Mucosa of stomach (tissue), 1 donor: ENCODE results near the gene MACROD2.

Source experiments
- H3K27me3 ChIP-seq: one replicate; pipeline ENCODE4 v1.7.0; 2013; ENCODE audit warnings: mild to moderate bottlenecking, low read length; ENCODE audit not compliant: control insufficient read depth, insufficient read depth
- H3K36me3 ChIP-seq: one replicate; pipeline ENCODE4 v1.7.0; 2013; ENCODE audit warnings: low read length; ENCODE audit not compliant: control insufficient read depth, insufficient read depth
- H3K4me1 ChIP-seq: one replicate; pipeline ENCODE4 v1.7.0; 2013; ENCODE audit warnings: mild to moderate bottlenecking, low read length; ENCODE audit not compliant: control insufficient read depth, insufficient read depth
- H3K4me3 ChIP-seq: one replicate; pipeline ENCODE4 v1.7.0; 2013; ENCODE audit warnings: low read length
- H3K9ac ChIP-seq: one replicate; pipeline ENCODE4 v1.7.0; 2013; ENCODE audit warnings: mild to moderate bottlenecking, low read length, moderate library complexity
- H3K9me3 ChIP-seq: one replicate; pipeline ENCODE4 v1.7.0; 2013; ENCODE audit warnings: mild to moderate bottlenecking, low read length, moderate library complexity; ENCODE audit not compliant: control insufficient read depth
- donor health status: Pancreatic carcinoma.

The MACROD2 gene

GRCh38 chr20:14632906-14633305, 637.6 kb downstream of the MACROD2 start:
- Histone ChIP-seq H3K4me3 (no peak overlapping the region), H3K27me3 (no peaks in the 10 kb centered on the region), H3K4me1 (no peaks in the 10 kb centered on the region), H3K36me3 (no peaks in the 10 kb centered on the region), H3K9me3 (no peaks in the 10 kb centered on the region), H3K9ac (no peak overlapping the region)

- Histone ChIP-seq H3K27me3 (no peaks in the 10 kb centered on the region), H3K36me3 (no peaks in the 10 kb centered on the region), H3K9ac (no peak overlapping the region), H3K4me1 (no peaks in the 10 kb centered on the region), H3K9me3 (no peaks in the 10 kb centered on the region), H3K4me3 (no peak overlapping the region)
Measured at GRCh38 chr20:14633507-14633906, 638.2 kb downstream of the MACROD2 start.

DNA sequence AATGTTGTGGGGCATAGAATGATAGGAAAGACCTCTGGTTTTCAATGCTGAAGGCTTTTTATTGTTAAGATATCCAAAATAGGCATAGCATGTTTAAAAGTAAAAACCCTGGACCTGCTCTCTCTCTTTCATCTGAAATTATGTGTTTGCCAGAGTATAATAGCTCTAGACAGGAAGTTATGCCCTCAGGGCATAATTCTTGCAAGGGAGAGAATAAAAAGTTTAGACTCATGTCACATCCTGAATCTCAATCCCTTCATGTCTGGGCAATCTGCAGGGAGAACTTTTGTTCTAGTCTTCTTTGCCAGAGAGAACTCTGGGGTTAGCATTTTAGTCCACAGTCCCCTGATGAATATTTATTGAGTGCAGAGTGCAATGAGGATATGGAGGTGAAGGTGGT, 639.3 kb downstream of the MACROD2 start:
- Histone ChIP-seq H3K9ac (no peak overlapping the region), H3K4me3 (no peak overlapping the region), H3K4me1 (no peaks in the 10 kb centered on the region), H3K27me3 (no peaks in the 10 kb centered on the region), H3K9me3 (no peaks in the 10 kb centered on the region), H3K36me3 (no peaks in the 10 kb centered on the region)

DNA sequence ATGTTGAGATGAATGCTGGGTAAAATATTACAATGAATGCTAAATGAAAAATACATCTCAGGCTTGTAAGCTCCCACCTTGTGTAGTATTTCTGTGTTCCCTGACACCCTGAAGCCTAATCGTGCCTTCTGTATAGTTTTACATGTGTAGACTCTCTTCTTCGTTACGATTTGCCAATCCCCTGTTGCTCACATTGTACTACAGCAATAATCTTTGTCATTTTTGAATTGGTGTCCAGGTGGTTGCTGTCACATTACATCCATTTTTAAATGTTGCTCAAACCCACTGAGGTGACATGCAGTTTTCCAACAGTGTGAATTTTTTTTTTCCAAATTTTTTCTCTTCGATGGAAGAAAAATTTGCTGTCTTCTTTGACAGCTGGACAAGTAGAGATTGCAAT, 642.1 kb downstream of the MACROD2 start:
- H3K27me3 ChIP-seq: no peaks in the 10 kb centered on the region
- H3K4me3 ChIP-seq: no peak overlapping the region
- H3K9ac ChIP-seq: no peak overlapping the region
- no peaks in the 10 kb centered on the region for H3K36me3 ChIP-seq
- H3K9me3 ChIP-seq: no peaks in the 10 kb centered on the region
- H3K4me1 ChIP-seq: no peaks in the 10 kb centered on the region

GRCh38 chr20:14643146-14643545, 647.8 kb downstream of the MACROD2 start:
- H3K4me3 ChIP-seq: no peak overlapping the region
- H3K9ac ChIP-seq: no peak overlapping the region
- H3K36me3 ChIP-seq: no peaks in the 10 kb centered on the region
- H3K9me3 ChIP-seq: no peaks in the 10 kb centered on the region
- H3K27me3 ChIP-seq: no peaks in the 10 kb centered on the region
- no peaks in the 10 kb centered on the region for H3K4me1 ChIP-seq

GRCh38 chr20:14643556-14643955, 648.2 kb downstream of the MACROD2 start:
- Histone ChIP-seq H3K9me3 (no peaks in the 10 kb centered on the region), H3K4me1 (no peaks in the 10 kb centered on the region), H3K9ac (no peak overlapping the region), H3K27me3 (no peaks in the 10 kb centered on the region), H3K4me3 (no peak overlapping the region), H3K36me3 (no peaks in the 10 kb centered on the region)

- Histone ChIP-seq H3K27me3 (no peaks in the 10 kb centered on the region), H3K4me3 (no peak overlapping the region), H3K9ac (no peak overlapping the region), H3K9me3 (no peaks in the 10 kb centered on the region), H3K36me3 (no peaks in the 10 kb centered on the region), H3K4me1 (peaks cover 7% of the 10 kb centered on the region)
Measured at GRCh38 chr20:14644306-14645097, 649.2 kb downstream of the MACROD2 start.

- Histone ChIP-seq H3K36me3 (no peaks in the 10 kb centered on the region), H3K4me1 (peaks cover 16% of the 10 kb centered on the region), H3K27me3 (no peaks in the 10 kb centered on the region), H3K9me3 (no peaks in the 10 kb centered on the region), H3K4me3 (no peak overlapping the region), H3K9ac (no peak overlapping the region)
Measured at GRCh38 chr20:14647016-14647415, 651.7 kb downstream of the MACROD2 start.

GRCh38 chr20:14649662-14650061, 654.3 kb downstream of the MACROD2 start:
- H3K9ac ChIP-seq: no peak overlapping the region
- H3K4me1 ChIP-seq: peaks cover 16% of the 10 kb centered on the region
- no peak overlapping the region for H3K4me3 ChIP-seq
- H3K9me3 ChIP-seq: no peaks in the 10 kb centered on the region
- H3K27me3 ChIP-seq: no peaks in the 10 kb centered on the region
- no peaks in the 10 kb centered on the region for H3K36me3 ChIP-seq

- no peak overlapping the region for H3K4me3 ChIP-seq
- H3K4me1 ChIP-seq: peaks cover 5% of the 10 kb centered on the region
- H3K27me3 ChIP-seq: no peaks in the 10 kb centered on the region
- no peaks in the 10 kb centered on the region for H3K9me3 ChIP-seq
- no peaks in the 10 kb centered on the region for H3K36me3 ChIP-seq
- H3K9ac ChIP-seq: no peak overlapping the region
Measured at GRCh38 chr20:14657266-14658005, 662.1 kb downstream of the MACROD2 start.

DNA sequence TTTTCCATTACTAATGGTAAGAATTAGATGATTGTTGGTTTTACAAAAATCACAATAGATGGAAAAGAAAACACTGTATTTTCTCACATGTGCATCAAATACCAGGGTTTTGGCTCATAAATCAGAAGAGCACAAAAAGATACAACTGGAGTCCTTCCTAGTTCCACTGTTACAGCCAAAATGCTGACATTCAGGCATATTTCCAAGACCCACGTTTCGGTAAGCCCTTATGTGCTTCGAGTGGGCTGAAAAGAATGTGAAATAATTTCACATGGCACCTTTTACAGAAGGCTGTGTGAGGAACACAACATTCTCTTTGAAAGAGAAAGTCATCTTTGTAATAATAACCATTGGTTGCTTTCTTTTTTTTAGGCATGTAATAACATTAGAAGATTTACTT, 668.8 kb downstream of the MACROD2 start:
- Histone ChIP-seq H3K9ac (no peak overlapping the region), H3K36me3 (no peaks in the 10 kb centered on the region), H3K27me3 (no peaks in the 10 kb centered on the region), H3K9me3 (no peaks in the 10 kb centered on the region), H3K4me1 (no peaks in the 10 kb centered on the region), H3K4me3 (no peak overlapping the region)

- Histone ChIP-seq H3K27me3 (no peaks in the 10 kb centered on the region), H3K9ac (no peak overlapping the region), H3K36me3 (no peaks in the 10 kb centered on the region), H3K4me1 (no peaks in the 10 kb centered on the region), H3K9me3 (no peaks in the 10 kb centered on the region), H3K4me3 (no peak overlapping the region)
Measured at GRCh38 chr20:14666696-14667095, 671.4 kb downstream of the MACROD2 start.
